Nephron (organoid): ENCODE results near the gene FAT1.

Source experiments
- H3K27ac Mint-ChIP-seq, 3 experiments: 2 replicates each; pipeline ENCODE4 v1.8.0; 2020; ENCODE audit warnings: mixed read lengths in 3 of 3, mild to moderate bottlenecking in 2 of 3, moderate library complexity in 1 of 3
- H3K27me3 Mint-ChIP-seq: 2 replicates; pipeline ENCODE4 v1.8.0; 2021; ENCODE audit warnings: low read depth, mild to moderate bottlenecking, moderate library complexity, mixed read lengths
- H3K36me3 Mint-ChIP-seq: 2 replicates; pipeline ENCODE4 v1.8.0; 2020; ENCODE audit warnings: low read depth, mixed read lengths
- H3K4me1 Mint-ChIP-seq: 2 replicates; pipeline ENCODE4 v1.8.0; 2020; ENCODE audit warnings: mixed read lengths
- H3K4me3 Mint-ChIP-seq, 3 experiments: 2 replicates each; pipeline ENCODE4 v1.8.0; 2020; ENCODE audit warnings: mild to moderate bottlenecking in 3 of 3, mixed read lengths in 3 of 3, moderate library complexity in 2 of 3
- H3K9me3 Mint-ChIP-seq: 2 replicates; pipeline ENCODE4 v1.8.0; 2020; ENCODE audit warnings: mixed read lengths
- CTCF ChIP-seq, 3 experiments: fragments of 200-600 bp; sonication (generic); IDR thresholded peaks; one replicate each; pipeline ENCODE4 v1.5.0; 2021; ENCODE audit warnings: antibody characterized with exemption in 3 of 3; ENCODE audit not compliant: unreplicated experiment in 3 of 3

Gene FAT1

DNA sequence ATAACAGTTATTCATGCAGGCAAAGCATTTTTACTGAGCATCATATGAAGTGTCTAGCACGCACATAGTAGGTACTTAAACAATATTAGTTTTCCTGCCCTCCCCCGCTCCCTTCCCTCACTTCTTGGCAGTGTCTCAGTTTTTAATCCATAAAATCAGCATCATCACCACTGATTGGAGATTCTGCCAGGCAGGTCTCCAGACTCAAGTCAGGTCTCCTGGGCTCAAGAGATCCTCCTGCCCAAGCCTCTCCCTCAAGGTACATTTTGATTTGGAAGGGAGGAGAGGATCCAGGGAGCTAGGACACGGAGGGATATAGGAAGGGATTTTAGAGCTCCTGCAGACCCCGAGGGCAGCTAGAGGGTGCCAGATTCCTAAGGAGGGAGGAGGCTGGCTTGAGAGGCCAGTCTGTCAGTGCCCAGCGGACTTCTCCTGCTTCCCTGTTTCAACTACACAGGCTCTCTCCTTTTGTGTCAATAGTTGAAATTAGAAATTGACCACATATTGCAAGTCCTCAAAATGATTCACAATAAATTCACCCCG lies 4.4 kb upstream of the FAT1 start:
- H3K36me3 Mint-ChIP-seq: peaks cover 3% of the 10 kb centered on the region
- peak overlapping the region; percentile 92 to 100 (median 98) for H3K27ac Mint-ChIP-seq
- H3K4me3 Mint-ChIP-seq: peak overlapping the region; percentile 91 to 97 (median 96)
- H3K9me3 Mint-ChIP-seq: no peaks in the 10 kb centered on the region
- H3K27me3 Mint-ChIP-seq: peaks cover 10% of the 10 kb centered on the region
- peaks cover 20% of the 10 kb centered on the region for H3K4me1 Mint-ChIP-seq
- TF ChIP-seq CTCF (IDR thresholded peaks at IDR 0.05; ENCODE audit: unreplicated experiment in 3 of 3): no peak

DNA sequence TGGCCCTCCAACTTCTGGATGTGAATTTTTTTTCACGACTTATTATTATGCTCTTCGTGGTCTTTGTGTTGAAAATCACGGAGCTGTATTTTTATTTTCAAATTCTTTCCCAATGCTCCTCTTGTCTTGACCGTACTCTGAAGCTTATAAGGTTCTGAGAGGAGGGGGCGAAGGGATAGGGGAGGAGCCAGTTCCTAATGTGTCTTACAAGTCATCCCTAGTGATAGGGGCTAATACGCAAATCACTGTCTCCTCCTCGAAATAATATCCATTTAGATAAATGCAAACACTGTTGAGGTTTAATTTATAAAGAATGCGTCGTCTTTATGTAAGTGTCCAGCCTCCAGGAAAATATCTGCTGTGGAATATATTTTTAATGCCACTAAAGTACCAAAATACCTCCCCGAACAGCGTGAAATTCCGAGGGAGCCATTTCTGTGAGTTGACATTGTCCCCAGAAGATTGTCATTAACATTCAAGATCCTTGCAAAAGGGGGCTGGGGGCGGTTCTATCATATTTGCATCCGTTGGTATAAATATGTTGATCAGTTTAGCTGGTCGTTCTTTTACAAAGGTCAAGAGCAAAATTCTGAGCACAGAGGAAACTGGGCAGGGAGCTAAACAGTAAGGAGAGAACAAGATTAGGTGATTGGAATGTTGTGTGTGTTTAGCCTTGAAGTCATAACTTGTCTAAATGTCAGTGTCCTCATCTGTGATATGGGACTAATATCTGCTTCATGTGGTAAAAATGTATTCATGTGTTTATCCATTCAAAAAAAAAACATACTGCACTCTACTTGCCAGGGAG lies 3.7 kb upstream of the FAT1 start:
- Mint-ChIP-seq H3K27me3 (peaks cover 10% of the 10 kb centered on the region), H3K27ac (peak overlapping the region; percentile 92 to 100 (median 98)), H3K4me3 (peak overlapping the region; percentile 91 to 97 (median 96)), H3K4me1 (peaks cover 20% of the 10 kb centered on the region), H3K9me3 (no peaks in the 10 kb centered on the region), H3K36me3 (peaks cover 3% of the 10 kb centered on the region)
- TF ChIP-seq CTCF (IDR thresholded peaks at IDR 0.05; ENCODE audit: unreplicated experiment in 3 of 3): no peak

DNA sequence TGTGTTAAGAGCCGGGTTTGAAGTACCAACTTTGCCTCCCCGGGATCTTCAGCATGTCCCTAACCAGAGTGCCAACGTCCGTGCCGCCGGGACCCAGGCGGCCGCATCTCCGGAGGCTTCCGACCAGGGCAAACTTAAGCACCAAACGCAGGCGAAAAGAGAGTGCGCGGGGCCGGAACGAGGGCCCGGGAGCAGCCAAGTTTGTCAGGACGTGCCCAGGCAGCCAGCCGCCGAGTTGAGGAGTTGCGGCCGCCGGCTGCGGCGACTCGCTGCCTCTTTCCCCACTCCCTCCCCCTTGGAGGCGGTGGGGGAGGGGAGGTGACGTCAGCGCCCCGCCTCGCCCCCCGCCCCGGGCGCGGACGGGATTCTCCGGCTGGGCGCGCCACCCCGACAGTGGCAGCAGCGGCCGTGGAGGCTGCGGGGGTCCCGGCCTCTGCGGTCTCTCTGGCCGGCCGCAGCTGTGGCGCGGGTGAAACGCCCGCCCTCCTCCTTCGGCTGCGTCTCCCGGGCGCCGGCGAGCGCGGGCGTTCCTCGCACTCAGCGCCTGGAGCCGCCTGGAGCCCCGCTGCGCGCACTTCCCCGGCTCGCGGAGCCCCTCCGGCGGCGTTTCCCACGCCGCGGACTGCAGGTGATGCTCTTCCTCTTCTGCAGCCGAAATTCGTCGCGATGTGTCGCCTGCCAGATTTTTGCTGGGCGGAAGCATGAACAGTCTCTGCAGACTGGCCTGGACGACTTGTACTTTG lies 2.9 kb upstream of the FAT1 start:
- Mint-ChIP-seq H3K4me3 (peak overlapping the region; percentile 99 to 100 (median 99)), H3K27me3 (peaks cover 9% of the 10 kb centered on the region), H3K36me3 (peaks cover 7% of the 10 kb centered on the region), H3K4me1 (peaks cover 20% of the 10 kb centered on the region), H3K27ac (peak overlapping the region; percentile 92 to 100 (median 98)), H3K9me3 (no peaks in the 10 kb centered on the region)
- no peak for TF ChIP-seq CTCF (IDR thresholded peaks at IDR 0.05; ENCODE audit: unreplicated experiment in 3 of 3)

GRCh38 chr4:186725469-186726425 lies 2.1 kb upstream of the FAT1 start:
- Mint-ChIP-seq H3K4me1 (peaks cover 20% of the 10 kb centered on the region), H3K9me3 (peaks cover 3% of the 10 kb centered on the region), H3K27me3 (peaks cover 5% of the 10 kb centered on the region), H3K36me3 (peaks cover 12% of the 10 kb centered on the region), H3K4me3 (peak overlapping the region; percentile 99 to 100 (median 99)), H3K27ac (peak overlapping the region; percentile 92 to 99 (median 98))
- peak; percentile 57 to 82 (median 63) for TF ChIP-seq CTCF (IDR thresholded peaks at IDR 0.05; ENCODE audit: unreplicated experiment in 3 of 3)

GRCh38 chr4:186724864-186725468 lies 1.3 kb upstream of the FAT1 start:
- Mint-ChIP-seq H3K36me3 (peaks cover 12% of the 10 kb centered on the region), H3K9me3 (peaks cover 3% of the 10 kb centered on the region), H3K4me3 (peak overlapping the region; percentile 99 to 100 (median 99)), H3K27me3 (peaks cover 5% of the 10 kb centered on the region), H3K27ac (peak overlapping the region; percentile 92 to 99 (median 98)), H3K4me1 (peaks cover 20% of the 10 kb centered on the region)
- no peak for TF ChIP-seq CTCF (IDR thresholded peaks at IDR 0.05; ENCODE audit: unreplicated experiment in 3 of 3)
